GM21576 (cell line): ENCODE results near the gene TSPEAR.

Experiments used
- ATAC-seq: cut with Tn5 transposase; IDR thresholded peaks from one replicate; pipeline ENCODE4 v1.9.1; 2021; ENCODE audit warnings: mild to moderate bottlenecking, moderate library complexity; ENCODE audit not compliant: unreplicated experiment

Gene TSPEAR

DNA sequence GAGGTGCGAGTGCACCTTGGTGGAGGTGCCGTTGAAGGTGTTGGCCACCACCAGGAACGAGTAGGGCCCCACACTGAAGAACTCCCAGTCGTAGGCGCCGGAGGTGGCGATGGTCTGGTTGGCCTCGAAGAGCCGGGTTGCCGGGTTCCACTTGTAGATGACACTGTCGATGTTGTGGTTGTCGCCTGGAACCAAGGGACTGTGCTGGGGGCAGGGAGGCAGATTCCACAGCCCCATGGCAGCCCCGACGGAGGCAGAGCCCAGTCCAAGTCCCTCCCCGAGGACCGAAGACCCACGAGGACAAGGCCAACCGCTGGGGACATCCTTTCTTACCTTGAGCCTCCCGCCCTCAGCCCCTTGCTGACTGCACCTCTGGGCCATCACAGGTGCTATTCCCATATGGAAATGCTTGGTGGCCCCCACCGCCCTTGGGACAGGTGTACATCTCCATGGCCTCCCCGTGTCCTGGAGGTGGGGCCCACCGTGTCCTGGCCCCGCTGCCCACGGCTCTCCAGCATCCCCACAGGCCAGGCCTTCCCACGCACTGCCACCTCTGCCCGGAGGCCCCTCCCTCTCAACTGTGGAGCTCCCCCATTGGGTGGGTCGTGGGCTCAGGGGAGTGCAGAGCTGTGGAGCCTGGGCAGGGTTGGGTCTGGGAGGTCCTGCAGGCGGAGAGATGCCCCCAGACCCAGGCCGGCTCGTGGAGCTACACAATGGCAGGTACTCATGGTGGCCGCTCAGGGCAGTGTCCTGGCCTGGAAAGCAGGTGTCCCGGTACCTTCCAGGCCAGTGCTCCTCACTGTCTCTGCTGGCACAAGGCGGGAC, 189.2 kb downstream of the TSPEAR start:
- no peak for ATAC-seq

DNA sequence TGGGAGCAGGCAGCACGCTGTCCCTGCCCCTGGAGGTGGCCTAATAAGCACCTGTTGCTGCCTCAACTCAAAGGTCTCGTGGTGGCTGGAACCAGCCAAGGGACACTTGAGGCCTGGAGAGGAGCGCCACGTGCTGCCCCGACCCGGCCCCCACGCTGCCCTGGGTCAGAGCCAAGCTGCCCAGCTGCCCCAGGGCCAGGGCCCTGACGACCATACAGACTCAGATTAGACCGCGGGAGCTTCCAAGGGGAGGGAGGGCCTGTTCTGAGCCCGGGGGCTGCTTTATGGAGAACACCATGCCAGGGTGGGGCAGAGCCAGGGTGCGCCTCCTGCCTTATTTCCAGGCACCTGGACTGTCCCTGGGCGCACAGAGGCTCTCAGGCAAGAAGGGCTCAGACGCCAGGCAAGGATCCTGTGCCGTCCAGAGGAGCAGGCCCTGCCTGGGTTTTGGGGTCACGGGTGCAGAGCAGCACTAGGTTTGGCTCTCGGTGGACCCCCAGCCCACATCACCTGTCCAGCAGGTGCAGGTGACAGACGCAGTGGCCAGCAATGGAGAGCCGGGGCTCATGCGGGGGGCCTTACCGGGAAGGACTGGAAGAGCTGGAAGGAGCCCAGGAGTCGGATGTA, 190.0 kb downstream of the TSPEAR start:
- no peak for ATAC-seq

DNA sequence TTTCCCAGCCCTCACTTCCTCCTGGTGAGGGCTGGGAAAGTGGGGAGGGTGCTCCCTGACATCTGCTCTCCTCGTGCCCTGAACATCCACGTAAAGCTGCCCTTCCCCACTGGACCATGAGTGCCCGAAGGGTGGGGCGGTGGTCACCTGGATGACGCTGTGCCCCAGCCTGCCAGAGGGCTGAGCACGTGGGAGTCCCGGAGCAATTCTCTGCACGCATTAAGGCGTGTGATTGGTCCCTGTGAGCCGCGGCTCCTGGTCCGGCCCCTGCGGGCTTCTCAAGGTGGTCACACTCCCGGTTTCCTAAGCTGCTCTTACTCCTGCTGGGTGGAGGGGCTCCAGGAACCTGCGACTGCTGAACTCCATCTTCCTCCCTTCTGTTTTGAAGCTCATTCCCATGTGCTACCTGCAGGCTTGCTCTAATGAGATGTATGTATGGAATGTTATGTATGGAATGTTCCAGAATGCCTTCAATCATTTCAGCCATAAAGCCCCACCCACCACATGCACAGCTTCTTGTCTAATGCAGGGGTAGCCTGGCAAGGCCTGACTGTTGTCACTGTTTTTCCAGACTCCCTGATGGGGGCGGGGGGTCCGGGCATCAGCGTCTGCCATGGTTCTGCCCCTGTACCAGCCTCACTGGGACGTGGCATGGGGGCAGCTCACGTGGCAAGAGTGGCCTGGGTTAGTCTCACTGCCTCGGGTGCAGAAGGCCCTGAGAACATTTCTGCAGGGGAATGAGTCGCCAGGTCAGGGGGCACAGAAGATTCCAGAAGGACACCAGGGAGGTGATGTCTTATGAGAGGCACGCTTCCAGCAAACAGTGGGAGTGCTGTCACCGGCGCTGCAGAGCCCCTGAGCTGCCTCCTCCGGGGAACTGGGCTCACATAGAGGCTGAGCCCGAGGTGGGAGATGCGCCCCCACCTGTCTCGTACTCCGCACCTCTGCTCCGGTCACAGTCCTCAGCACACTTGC, 190.8 kb downstream of the TSPEAR start:
- ATAC-seq, result no peak

DNA sequence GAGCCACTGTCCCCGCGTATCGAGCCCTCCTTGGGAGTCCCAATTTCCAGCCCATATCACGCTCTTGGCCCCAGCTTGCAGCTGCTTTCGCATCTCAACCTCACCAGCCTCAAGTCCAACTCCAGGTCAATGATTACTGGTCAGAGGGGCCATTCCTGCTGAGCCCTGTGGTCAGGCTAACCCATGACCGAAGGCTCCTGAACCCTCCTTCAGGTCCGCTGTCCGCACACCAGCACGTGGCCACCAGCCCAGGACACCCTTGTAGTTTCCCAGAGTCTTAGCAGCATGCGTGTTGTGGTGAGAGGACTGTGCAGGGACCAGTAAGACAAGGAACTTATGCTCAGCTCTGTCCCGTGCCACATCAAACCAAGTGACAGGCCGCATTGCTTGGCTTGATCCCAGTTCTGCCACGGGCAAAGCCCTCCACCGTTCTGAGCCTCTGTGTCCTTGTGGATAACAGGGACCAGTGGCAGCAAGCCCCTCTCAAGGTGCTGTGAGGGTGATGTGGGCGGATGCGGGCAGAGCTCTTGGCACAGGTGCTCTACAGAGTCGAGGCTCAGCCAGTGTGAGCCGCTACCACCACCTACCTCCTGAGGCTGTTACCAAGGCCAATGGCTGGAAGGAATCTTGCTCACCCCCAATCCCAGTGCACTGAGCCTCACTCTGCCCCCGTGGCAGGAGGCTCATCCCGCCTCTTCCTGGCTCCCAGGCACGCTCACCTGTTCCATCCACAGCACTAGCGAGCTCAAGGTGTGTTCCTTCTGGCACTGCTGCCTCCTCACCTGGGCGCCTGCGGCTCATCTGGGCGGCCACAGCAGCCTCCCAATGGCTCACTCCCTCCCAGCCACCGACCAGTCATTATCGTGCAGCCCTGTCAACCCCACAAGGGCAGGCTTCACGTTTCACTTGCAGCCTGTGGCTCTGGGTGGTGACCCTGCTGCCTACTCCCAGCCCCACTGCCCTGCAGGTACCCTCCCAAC, 191.7 kb downstream of the TSPEAR start:
- no peak for ATAC-seq

DNA sequence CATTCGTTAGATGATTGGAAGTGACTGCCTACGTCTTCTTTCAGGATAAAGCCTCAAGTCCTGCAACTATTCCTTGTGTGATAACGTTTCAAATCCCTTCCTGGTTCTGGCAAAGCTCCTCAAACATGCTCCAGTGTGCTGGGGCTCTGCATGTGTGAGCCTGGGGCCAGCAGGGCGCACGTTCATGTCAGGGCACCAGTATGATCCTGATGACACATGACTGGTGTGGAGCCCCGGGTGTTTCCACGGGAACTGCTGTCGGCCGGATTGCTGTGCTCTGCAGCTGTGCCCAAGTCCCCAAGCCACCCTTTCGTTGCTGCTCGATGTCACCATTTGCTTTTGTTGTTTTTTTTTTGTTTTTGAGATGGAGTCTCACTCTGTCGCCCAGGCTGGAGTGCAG, 192.7 kb downstream of the TSPEAR start:
- ATAC-seq, result no peak

DNA sequence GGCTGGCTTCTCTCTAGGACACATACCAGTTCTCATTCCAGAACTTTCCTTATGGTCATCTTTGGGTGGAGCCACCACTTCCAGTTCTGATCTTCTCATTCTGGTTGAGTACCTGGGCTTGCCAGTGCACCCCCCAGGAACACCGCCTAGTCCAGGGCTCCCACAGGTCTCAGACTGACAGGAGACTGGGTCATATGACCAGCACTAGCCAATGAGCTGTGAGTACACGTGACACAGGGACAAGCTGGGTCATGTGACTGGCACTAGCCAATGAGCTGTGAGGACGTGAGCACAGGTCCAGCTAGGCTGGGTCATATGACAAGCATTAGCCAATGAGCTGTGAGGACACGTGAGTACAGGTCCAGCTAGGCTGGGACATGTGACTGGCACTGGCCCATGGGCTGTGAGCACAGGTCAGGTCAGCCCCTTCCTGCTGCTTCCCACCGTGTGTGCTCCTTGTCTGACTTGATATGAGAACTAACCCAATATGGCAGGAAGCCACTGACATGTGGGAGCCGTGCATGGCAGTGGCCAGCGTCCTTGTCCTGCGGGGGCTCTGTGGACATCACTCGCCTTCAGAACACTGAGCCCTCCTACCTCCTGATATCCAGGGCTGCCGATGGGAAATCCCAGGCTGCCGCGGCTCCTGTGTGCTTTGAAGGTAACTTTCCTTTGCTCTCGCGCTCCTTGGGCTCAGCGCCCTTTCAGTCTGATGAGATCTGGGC, 194.0 kb downstream of the TSPEAR start:
- no peak for ATAC-seq

DNA sequence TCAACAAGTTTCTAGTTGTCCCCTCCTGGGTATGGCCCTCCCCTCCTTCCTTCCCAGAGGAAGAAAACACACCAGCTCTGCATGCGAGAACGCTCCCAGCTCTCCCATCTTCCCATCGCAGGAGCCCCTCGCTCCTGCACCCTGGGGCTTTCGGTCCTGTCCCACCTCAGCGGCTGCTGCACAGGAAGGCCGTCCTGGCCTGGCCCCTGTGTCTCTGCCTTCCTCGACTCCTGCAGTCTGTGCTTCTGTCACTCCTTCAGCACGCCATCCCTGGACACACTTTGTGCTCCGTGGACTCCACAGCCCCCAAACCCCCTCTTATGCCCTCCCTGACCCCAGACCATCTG, 194.6 kb downstream of the TSPEAR start:
- ATAC-seq, result no peak

DNA sequence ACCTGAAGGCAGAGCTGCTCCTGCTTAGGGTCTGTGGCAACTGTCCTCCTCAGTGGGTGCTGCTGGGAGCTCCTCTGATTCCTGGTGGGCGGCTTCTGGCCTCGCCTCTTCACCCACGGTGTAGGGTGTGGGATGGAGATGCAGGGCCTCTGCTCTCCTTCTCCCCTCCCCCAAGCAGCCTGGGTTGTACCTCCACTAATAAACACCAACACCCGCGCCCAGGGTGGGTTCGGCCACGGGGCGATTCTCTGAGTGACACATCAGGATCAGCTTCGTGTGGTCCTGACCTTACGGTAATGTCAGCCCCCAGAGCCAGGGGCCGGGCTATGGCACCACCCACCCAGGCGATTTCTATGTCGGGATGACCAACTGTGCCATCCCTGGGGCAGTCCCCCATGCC, 195.0 kb downstream of the TSPEAR start:
- no peak for ATAC-seq

DNA sequence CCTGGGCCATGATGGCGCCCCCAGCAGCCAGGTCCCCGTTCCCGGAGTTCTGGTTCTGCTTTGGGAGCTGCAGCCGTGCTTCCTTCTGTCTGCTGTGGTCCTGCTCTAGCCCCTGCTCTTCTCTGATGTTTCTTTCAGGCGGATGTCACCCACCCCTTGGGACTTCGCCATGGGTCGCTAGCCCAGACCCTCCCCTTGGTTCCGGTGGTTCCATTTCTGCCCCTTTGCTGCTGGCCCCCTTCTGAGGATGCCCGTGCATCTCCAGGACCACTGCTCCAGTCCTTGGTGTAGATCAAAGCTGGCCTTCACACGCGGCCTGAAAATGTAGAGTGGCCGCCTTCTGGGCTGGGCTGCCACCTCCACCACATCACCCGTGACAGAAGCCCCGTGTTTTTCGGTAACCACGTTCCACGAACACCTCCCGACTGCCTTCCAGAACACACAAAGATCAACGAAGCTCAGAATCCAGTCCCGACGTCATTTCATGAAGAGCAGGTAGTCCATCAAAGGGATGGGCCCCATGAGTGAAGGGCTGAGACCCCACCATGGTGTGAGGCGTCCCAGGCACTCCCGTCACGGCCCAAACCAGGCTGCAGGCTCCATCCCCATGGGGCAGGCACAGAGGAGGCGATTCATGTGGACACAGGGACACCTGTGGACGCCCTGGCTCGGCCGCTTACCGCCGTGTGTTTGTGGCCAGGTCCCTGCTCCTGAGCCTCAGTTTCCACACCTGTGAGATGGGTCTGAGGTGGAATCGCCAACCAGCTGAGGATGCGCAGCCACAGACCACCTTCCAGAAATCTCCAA, 195.8 kb downstream of the TSPEAR start:
- no peak for ATAC-seq

DNA sequence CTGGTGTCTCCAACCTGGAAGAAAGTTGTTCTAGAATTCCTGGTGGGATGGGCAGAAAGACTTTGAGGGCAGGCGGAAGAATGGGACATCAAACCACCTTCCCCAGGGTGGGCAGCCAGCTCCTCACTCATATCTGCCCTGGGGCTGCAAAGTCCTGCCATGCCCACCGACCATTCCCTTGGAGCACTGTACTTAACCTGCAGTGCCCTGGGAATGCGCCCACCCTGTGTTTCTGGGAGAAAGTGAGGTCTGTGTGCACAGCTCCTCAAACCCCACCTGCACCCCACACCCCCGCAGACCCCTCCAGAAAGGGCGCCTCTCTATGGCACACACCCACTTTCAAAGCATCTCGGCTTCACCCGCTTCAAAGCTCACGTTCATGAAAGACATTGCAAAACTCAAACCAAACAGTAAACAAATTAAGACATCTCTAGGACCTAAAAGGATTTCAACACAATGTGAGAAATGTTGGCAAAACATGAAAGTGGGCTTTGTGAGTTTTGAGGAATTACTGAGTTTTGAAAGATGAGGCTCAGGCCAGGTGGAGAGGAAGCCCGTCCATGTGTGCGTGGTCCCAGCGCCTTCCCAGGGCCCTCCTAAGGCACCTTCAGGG, 196.5 kb downstream of the TSPEAR start:
- ATAC-seq, result no peak

DNA sequence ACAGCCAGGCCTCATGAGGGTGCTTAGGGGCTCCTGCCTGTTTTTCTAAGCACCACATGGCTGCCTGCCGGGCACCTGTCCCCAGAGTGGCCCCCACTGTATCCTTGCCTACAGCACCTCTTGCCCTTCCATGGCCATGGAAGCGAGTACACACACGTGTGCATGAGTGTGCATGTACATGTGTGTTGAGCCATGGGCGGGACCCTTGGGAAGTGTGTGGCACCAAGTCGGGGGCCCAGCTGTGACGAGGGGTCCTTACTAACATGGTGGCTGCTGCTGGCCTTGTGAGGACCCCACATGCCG, 197.2 kb downstream of the TSPEAR start:
- ATAC-seq, result no peak

DNA sequence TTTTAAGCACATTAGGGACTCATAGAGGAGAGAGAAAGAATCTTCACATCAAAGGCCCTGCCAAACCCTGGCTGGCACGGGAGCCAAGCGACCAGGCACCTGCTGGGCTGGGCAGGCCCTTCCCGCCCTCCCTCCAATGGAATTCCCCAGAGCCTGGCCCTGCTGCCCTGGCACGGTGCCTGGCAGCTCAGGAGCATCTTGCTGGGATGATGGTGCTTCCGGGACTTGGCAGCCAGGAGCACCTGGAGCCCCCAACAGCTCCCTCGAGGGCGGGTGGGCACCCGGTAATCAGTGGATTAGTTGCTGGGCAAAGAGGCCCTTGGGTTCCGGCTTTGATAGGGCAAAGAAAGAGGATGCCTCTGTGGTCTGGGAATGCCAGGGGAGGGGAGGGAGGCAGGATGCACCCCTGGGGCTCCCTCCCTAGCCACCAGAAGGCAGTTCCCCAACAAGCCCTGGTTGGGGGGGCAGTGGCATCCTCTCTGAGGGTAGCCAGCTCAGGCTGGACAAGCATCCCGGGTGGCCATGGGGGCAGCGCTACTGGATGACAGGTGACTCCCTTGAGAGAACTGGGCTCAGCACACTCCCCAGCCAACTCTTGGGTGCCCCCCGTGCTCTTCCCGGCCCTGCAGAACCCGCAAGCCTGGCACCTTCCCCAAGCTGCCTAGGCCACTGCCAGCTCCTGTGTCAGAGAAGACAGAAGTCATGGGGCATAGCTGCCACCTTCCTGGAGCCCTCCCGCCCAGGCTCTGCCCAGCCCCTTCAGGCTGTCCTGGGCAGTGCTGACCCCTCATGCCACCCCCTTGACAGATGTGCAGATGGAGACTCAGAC, 197.8 kb downstream of the TSPEAR start:
- no peak for ATAC-seq

DNA sequence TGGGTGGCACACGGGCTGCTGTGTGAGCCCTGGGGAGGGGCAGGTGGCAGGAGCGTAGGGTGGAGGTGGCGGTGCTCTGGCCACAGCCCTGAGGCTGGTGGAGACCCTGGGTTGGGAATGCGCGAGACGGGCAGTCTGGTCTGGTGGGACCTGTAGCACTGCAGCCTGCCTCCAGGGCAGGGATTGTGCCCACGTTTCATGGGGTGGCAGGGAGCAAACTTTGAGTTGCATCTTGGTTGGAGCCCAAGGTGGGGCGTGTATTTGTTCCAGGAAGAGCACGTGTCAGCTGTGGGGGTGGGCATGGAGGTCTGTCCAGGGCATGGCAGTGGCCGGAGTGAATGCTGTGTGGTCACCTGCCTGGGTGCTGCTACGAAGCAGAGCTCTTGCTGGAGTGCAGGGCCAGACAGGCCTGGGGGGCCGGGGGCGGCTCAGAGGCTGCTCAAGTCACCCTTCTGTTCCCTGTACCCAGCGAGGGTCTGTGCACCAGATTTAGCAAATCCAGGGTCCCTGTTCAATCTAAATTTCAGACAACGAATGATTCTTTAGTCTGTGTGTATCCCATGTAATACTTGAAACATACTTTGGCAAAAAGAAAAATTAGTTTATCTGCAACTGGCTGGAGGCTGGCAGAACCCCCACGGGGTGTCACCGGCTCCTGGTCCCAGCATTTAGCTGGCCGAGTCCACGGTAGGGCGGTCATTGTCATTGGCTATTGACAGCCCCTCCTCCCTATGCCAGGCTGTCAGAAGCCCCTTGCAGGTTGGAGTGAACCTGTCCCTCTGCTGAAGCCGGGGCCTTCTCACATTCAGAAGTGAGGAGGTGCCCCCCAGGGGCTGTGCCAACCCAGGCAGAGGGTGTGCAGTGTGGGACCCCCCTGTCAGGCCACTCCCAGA, 198.6 kb downstream of the TSPEAR start:
- ATAC-seq, result no peak

DNA sequence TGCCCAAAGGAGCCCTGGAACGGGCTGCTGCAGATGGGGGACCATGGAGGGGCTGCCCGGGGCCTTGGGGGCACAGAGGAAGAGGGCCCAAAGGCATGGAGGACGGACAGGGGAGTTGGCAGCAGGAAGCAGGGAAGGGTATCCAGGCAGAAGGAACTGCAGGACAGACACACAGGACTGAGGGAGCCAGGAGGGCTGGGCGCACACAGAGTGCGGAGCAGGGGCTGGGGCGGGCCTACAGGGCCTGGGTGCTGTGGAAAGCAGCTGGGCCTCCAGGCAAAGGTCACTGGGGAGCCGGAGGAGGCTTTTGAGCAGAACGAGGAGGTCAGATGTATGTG, 199.5 kb downstream of the TSPEAR start:
- no peak for ATAC-seq

DNA sequence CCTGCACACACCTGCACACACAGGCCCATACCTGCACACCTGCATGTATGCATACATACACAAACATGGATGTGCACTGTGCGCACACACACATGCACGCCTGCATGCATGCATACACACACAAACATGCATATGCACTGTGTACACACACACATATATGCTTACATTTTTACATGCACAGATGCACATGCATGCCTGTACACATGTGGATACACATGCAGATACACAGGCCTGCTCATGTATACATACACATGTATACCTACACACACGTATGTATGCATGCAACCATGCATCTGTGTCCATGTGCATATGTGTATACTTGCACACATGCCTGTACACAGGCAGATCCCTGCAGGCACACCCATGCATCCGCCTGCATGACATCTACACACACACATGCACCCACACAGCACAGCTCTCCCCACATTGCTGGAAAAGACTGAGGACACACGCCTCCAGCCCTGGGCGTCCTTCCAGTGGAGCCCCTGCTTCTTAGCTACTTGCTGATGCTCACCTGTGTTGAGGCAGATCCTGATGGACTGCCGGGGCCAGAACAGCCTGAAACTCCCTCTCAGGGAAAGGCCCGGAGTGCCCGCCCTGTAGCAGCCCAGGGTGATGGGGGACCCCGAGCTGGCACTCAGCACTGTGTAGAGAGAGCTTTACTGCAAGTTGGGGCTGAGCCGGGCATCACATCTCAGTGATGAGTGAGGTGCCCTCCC, 200.0 kb downstream of the TSPEAR start:
- ATAC-seq, result no peak

DNA sequence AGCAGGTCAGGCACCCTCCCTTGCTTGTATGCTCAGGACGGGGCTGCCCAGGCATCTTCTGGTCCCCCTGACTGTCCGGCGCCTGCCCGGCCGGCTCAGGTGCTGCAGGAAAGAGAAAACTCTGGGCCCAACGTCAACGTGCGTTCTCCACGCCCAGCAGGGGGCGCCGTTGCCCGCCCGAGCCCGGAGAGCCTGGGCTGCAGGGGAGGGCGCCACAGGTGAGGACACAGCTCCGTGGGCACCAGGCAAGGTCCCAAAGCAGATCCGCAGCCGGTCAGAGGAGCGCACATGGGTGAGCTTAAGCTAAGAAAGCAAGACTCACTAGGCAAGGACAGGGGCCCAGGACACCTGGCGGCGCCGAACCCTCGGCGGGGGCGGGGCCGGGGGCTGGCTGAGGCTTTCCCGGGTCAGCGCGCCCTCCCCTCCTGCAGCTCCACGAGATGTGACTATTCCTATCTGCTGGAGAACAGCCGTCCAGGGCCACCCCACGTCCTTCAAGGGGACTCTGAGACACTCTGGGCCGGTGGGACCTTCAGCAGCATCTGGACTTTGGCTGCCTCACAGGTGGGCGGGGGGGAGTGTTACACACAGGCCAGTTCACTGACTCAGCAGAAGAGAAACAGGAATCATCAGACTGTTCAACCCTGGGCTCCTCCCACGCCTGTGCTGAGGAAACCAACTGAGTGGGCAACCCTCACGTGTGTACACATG, 200.7 kb downstream of the TSPEAR start:
- ATAC-seq, result no peak
